NCI-H82 treated with DMSO at 0.1 percent for 48 hours (cell line): ENCODE measurements around the gene SBK2.
"Not testable (repeated sequence)": the region's sequence is repeated elsewhere in the genome, so short reads cannot be mapped to it uniquely, and the experiment has no call there.

Experiments used
- DNase-seq: peaks from one replicate; lab custom pipeline; 2025; ENCODE audit not compliant: unreplicated experiment; lab: John Stamatoyannopoulos, UW

The SBK2 gene

DNA sequence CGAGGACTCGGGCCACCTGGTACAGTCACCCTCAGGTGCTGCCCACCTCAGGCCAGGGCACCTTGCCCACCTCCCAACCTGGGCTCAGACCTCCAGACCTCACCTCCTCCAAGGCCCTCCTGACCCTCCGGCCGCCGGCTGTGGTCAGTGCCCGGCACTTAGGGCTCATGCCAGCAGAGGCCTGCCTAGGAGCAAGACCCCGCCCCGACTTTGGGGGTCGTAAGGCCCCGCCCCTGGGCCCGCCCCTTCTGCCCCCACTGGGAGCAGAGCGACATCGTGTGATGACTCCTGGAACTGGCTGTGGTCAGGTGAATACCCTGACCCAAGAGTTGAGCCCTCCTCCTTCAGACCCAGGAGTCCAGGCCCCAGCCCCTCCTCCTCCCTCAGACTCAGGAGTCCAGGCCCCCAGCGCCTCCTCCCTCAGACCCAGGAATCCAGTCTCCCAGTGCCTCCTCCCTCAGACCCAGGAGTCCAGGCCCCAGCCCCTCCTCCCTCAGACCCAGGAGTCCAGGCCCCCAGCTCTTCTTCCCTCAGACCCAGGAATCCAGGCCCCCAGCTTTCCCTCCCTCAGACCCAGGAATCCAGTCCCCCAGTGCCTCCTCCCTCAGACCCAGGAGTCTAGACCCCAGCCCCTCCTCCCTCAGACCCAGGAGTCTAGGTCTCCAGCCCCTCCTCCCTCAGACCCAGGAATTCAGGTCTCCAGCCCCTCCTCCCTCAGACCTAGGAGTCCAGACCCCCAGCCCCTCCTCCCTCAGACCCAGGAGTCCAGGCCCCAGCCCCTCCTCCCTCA is at the start of gene SBK2:
SBK2 (minus strand) TSS at position 183 of the 790 bp plus-strand sequence. CDS start 839 bp downstream, outside the sequence.
- DNase-seq: no peak

DNA sequence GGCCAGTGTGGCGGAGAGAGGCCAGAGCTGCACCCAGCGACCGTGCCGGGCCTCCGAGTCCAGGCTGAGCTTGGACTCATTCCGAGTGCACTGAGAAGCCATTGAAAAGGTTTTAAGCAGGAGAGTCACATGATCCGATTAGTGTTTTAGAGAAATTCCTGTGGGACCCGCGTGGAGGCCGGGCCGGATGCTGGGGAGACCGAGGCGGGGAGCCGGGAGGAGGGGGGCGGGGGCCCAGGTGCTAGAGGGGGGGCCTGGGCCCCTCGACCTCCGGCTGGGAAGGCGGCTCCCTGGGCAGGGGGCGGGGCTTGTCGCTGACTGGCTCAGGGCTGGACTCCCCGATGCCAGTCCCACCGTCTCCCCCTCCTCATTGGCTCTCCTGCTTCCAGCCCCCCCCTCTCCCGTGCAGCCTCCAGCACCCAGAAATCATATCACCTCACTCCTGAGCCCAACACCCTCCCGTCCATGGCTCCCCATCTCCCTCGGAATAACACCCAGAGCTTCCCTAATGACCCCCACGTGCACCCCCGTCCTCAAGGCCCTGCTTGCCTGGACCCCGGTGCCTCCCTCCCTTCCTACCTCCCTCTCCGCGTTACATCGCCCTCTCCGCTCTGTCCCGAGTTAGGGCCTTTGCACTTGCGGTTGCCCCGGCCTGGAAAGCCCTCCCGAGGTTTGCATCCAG is 48.9 kb upstream of the SBK2 start:
- peak; percentile 90 for DNase-seq

DNA sequence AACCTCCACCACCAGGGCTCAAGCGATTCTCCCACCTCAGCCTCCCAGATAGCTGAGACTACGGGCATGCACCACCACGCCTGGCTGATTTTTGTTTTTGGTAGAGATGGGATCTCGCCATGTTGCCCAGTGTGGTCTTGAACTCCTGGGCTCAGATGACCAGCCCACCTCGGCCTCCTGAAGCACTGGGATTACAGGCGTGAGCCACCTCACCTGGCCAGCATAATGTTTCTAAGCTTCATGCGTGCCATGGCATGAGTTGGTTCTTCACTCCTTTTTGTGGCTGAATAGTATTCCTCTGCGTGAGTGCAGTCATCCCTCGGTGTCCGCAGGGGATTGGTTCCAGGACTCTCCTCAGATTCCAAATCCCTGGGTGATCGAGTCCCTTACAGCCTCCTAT is 47.9 kb upstream of the SBK2 start:
- DNase-seq: no peak

GRCh38 chr19:55583897-55584296 is 47.0 kb upstream of the SBK2 start:
- DNase-seq: not testable (repeated sequence)

- not testable (repeated sequence) for DNase-seq
Observed at GRCh38 chr19:55582284-55582683, 45.4 kb upstream of the SBK2 start.

DNA sequence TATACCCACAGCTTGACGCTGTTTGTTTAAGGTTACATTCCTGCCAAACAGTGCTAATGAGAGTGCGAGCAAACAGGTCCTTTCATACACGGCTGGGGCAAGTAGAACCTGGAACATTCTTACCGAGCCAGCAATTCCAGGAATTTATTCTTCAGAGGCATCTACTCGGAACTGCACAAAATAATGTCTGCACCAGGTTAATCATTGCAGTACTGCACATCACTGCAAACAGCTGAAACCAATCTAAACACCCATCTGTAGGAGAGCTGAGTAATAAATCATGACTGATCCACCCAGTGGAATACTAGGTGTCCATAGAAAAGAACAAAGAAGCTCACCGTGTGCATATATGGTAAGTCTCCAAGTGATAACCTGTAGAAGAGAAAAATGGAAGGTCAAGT is 44.9 kb upstream of the SBK2 start:
- DNase-seq: no peak

DNA sequence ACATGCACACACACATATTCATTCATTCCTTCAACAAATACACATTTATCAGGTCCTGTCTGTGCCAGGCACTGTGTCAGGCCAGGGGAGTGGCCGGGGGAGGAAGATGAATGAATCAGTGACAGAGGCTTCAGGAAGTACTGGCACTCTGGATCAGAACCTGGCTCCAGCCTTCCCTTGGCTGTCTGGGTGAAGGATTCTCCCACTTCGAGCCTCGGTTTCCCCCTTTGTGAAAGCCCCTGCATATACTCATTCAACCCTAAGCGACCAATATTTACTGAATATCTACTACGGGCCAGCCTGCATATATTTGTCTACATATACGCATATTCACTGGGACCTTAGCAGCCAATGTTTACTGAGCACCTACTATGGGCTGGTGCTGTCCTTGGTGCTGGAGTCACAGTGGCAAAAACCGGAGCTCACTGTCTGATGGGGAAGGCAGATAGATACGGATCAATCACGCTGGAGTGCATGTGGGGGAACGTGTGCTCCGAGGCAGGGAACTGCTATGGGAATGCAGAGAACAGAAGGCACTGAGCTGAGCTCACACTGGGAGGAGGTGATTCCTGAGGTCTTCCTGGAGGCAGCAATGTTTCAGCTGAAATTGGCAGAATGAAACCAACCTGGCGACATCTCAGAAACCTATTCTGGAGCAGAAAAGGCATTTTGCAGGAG is 44.4 kb upstream of the SBK2 start:
- DNase-seq: no peak

DNA sequence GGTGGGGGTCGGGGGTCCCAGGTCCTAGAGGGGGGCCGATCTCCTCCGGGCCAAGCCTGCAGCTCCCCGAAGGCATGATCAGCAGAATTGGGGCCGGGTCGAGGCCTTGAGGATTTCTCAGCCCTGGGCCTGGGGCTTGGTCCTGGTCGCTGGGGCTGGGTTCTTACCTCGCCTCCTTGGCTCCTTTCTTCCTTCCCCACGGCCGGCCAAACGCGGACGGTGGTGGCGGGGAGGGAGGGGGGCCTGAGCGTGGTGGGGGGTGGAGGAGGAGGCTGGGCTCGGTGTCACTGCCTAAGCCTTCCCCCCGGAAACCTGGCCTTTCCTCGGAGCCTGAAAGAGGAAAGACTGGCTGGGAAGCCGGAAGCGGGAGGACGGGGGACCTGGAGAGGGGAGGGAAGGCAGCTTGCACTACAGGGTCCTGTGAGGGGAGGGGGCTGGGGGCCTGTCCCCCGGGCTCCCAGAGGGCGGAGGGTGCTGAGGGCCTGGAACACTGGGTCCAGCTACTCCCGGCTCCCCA is 43.8 kb upstream of the SBK2 start, which contains the start of gene ZNF579:
ZNF579 (minus strand) TSS at position 221 of the 517 bp plus-strand sequence. CDS start 1,209 bp downstream, outside the sequence.
- peak; percentile 74 for DNase-seq

DNA sequence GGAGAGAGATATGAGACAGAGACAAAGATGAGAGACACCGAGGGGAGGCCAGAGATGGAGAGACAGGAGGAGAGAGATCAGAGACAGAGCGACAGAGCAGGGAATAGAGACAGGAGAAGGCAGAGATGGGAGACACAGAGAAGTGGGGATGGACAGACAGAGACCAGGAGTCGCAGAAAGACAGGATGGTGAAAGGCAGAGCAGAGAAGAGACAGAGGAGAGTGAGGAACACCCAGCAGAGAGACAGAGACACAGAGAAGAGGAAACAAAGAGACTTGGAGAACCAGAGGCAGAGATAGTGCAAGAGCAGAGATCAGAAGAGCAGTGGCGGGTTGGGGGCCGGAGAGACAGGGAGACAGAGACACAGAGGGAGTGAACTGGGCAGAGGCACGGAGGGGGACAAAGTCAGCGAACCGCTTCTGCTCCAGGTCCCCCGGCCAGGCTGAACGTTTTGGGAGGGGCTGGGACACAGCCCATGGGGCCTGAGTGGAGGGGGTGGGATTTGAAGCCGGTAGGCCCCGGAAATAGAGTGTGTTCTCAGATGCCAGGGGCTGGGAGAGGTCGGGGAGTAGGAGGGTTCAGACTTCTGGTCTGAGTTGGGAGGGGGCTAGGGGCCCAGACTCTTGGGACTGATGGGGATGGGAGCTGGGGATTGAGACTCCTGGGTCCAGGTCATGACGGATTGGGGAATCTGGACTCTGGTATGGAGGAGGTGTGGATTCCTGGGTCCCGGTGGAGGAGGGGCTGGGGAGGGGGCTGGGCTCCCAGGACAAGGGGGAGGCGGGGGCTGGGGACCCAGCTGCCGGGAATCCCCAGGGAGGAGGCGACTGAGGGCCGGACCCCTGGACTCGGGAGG is 43.1 kb upstream of the SBK2 start:
- DNase-seq: no peak

DNA sequence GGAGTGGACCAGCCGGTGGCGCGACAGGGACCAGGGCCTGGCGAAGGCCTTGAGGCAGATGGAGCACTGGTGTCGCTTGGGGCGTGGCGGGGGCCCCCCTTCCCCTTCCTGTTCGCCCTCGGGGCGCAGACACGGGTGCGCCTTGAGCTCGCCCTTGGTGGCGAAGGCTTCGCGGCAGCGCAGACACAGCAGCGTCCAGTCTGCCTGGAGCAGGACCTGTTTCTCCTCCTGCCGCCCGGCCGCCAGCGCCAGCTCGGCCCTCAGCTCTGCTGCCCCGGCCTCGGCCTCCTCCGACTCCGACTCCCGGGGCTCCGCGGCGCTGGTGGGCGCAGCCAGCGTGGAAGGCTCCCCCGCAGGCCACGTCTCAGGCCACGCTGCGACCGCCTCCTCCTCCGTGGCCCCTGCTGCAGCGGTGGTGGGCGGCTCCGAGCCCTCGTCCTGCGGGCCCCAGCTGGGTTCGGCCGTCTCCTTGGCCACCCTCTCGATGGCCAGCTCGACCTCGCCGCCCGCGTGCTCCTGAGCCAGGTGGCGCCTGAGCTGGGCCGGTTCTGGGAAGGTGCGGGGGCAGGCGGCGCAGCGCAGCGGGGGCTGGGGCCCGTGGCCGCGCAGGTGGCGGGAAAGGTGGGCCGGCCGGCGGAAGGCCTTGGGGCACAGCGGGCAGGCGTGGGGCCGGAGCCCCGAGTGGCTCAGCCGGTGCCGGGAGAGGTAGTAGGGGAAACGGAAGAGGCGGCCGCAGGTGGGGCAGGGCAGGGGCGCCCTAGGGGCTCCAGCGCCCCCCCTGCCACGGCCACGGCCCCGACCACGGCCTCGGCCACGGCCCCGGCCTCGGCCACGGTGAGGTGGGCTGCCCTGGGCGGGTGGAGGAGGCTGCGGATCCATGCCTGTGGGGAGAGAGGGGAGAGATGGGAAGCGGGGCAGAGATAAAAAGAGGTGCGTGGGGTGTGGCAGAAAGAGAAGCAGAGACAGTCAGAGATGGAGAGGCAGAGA is 42.1 kb upstream of the SBK2 start:
- DNase-seq: no peak

DNA sequence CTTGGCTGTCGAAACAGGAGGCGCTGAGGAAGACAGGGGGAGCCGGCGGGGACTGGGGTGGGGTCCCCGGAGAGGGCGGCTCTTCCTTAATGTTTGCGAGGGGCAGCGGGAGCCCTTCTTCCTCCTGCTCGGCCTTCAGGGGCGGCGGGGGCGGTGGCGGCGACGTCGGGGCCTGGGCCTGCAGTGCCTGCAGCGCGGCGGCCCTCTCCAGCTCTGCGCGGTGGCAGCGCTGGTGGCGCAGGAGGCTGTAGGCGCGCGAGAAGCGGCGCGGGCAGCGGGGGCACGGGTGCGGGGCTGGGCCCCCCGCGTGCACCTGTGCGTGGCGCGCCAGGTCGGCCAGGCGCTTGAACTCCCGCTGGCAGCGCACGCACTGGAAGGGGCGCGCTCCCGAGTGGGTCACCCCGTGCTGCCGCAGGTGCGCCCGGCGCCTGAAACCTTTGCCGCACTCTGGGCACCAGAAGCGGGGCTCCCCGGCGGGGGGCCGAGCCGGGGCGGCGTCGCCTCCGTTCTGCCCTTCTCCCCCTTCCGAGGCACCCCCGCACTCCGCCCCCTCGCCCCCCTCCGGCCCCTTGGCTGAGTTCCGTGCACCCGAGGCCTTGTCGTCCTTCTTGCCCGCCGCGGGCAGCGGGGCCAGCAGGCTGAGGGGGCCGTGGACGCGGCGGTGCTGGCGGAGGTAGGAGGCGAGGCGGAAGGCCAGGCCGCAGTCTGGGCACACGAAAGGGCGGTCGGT is 41.3 kb upstream of the SBK2 start:
- DNase-seq: no peak

DNA sequence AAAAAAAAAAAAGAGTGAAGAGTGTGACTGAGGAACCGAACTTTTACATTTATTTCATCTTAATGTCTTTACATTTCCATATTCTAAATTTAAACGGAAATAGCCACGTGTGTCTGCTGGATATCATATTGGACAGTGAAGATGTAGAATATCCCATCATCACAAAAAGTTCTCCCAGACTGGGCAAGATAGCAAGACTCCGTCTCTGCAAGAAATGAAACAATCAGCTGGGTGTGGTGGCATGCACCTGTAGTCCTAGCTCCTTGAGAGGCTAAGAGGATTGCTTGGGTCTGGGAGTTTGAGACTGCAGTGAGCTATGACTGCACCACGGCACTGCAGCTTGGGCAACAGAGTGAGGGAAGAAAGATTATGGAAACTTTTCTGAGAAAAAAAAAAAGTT is 39.8 kb upstream of the SBK2 start:
- DNase-seq: no peak

DNA sequence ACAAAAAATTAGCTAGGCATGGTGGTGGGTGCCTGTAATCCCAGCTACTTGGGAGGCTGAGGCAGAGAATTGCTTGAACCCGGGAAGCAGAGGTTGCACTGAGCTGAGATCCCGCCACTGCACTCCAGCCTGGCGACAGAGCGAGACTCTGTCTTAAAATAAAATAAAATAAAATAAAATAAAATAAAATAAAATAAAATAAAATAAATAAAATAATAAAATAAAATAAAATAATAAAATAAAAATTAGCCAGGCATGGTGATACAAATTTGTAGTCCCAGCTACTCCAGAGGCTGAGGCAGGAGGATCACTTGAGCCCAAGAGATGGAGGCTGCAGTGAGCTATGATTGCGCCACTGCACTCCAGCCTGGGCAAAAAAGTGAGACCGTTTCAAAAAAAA is 37.0 kb upstream of the SBK2 start:
- DNase-seq: not testable (repeated sequence)

DNA sequence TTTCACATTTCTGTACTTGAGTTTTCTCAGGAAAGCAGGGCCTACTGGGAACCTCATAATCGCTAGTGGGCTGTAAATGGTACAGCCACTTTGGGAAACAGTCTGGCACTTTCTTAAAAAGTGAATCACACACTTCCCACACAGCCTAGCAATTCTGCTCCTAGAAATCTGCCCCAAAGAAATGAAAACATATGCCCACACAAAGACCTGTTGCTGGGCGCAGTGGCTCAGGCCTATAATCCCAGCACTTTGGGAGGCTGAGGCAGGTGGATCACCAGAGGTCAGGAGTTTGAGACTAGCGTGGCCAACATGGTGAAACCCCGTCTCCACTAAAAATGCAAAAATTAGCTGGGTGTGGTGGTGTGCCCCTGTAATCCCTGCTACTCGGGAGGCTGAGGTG is 32.5 kb upstream of the SBK2 start:
- DNase-seq: not testable (repeated sequence)

GRCh38 chr19:55567708-55568328 is 30.9 kb upstream of the SBK2 start:
- no peak for DNase-seq

- no peak for DNase-seq
Observed at GRCh38 chr19:55566823-55567222, 29.9 kb upstream of the SBK2 start.

DNA sequence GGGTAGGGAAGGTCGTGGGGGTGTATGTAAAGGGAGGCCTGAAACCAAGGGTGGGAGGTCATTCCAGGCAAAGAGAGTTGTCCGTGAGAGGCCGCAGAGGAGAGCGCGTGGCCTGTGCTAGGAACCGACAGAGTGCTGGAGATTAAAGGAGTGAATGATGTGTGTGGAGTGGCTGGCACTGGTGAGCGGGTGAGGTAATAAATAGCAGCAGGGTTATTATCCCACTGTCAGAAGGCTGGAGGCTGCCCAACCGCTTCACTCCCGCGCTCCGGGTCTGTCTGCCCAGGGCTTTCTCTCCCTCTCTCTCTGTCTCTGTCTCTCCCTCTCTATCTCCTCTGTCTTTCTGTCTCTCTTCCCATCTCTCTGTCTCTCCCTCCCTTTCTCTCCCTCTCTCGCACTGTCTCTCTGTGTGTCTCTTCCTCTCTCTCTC is 26.3 kb upstream of the SBK2 start:
- DNase-seq: peak; percentile 30

DNA sequence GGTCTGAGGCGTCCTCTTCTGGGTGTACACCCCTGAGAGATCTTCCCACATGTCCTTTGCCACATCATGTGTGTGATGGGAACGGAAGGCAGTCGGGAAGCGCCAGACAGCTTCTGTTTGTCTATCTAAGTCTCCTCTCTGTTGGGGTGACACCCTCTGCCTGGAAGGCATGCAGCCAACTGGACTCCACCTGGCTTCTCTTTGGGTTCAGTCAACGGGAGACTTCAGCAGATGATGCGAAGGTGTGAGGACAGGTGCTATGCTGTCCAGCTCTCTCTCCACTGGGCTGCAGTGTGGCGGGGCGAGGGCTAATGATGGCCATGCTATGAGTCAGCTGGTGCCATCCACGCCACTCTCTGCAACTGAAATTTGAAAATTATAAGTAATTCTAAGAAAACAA is 22.8 kb upstream of the SBK2 start:
- no peak for DNase-seq
